ENCODE results near the gene UBAP2.
A peak's percentile ranks its signal among the peaks of the same experiment; 100 is the strongest.

UBAP2 gene

DNA sequence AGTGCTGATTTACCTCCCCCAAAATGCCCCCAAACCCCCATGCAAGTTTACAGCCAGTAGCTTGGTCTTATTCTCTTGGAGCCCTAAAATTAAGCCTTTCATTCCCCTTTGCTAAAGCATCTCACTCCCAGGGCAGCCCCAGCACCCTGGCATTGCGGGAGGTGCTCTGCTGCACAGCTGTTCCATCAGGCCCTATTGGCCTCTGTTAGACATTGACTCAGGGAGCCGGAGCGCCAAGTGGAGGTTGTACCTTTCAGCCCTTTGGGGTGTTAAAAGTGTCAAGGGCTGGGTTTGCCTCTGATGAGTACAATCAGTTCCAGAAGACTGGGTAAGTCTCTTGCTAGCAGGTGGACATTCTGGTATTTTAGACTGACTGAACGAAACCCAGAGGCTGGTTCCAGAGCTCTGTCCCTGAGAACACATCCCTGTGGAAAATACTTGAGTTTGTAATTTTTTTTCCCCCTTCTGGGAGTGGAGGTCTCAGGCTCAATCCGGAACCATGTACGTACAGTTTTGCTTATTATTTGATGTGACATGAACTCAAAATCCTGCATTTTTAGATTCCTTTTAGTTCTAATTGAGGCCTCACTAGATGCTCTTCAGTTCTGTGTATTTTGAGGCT, 129.3 kb downstream of the UBAP2 start:
- no peak for DNase-seq

GRCh38 chr9:33917036-33917435, 131.7 kb downstream of the UBAP2 start:
- no peak for DNase-seq

GRCh38 chr9:33914887-33915628, 133.6 kb downstream of the UBAP2 start:
- no peak for DNase-seq

DNA sequence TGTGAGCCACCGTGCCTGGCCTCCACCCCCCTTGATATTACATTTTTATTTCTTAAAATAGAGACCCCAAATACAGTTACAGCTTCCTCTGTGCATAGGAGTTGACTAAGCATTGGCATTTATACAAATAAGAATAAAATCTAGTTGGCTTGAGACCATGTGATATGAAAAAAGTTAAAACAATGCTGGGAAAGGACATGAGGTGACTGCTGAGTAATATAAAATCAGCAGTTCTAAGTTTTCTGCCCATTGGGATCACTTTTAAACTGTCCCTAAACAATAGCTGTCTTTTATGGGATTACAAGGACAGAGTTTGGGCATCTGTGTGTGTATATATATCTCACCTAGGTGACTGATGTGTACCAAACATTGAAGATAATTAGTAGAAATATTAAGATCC, 135.1 kb downstream of the UBAP2 start:
- DNase-seq, result no peak

DNA sequence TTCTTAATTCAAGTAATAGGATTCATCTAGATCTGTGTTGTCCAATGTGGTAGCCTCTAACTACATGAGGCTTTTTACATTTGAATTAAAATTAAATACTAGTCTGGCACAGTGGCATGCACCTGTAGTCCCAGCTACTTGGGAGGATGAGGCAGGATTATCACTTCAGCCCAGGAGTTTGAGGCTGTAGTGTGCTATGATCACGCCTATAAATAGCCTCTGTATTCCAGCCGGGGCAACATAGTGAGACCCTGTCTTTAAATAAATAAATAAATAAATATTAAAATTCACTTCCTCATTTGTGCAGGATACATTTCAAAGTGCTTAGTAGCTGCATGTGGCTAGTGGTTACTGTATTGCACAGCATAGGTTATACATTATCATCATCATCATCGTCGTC, 139.9 kb downstream of the UBAP2 start:
- DNase-seq, result no peak

DNA sequence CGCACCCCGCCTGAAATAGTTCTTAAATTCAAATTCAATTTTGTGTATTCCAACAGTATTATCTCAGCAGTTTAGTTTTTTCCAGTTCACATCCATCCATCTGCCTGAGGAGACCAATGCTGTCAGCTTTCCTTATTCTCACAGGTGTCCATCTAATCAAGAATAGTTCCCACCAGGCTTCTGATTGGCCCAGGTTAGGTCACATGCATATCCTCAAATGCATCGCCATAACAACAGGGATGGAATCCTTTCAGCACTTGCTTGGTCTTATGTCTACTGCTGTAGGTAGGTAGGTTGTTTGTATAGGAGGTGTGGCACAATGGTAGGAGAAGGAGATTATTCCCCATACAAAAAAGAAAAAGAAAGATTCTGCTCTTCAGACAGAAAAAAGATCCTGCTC, 140.6 kb downstream of the UBAP2 start:
- peak in 1 of 3 experiments; percentile 6 for DNase-seq

- DNase-seq, result no peak
Observed at GRCh38 chr9:33907347-33907746, 141.3 kb downstream of the UBAP2 start.

DNA sequence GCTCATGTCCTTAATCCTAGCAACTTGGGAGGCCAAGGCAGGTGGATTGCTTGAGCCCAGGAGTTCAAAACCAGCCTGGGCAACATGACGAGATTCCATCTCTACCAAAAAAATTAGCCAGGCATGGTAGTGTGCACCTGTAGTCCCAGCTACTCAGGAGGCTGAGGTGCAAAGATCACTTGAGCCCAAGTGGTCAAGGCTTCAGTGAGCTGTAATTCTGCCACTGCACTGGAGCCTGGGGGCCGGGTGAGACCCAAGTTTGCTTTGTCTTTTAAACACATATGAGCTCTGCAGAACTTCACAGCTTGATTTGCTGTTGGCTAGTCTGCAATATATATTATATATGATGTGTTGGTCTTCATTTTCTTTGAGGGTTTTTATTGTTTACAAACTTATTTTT, 141.9 kb downstream of the UBAP2 start:
- no peak for DNase-seq

GRCh38 chr9:33905137-33905536, 143.6 kb downstream of the UBAP2 start:
- no peak for DNase-seq

- no peak for DNase-seq
Observed at GRCh38 chr9:33903157-33903780, 145.4 kb downstream of the UBAP2 start.

DNA sequence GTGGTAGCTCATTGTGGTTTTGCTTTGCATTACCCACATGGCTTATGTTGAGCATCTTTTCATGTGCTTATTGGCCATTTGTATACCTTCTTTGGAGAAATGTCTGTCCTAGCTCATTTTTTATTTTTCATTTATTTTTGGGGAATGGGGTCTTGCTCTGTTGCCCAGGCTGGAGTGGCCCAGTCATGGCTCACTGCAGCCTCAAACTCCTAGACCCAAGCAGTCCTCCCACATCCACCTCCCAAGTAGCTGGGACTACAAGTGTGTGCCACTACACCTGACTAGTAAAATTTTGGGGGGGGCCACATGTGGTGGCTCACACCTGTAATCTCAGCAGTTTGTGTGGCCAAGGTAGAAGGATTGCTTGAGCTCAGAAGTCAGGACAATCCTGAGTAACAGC, 154.4 kb downstream of the UBAP2 start:
- no peak for DNase-seq

DNA sequence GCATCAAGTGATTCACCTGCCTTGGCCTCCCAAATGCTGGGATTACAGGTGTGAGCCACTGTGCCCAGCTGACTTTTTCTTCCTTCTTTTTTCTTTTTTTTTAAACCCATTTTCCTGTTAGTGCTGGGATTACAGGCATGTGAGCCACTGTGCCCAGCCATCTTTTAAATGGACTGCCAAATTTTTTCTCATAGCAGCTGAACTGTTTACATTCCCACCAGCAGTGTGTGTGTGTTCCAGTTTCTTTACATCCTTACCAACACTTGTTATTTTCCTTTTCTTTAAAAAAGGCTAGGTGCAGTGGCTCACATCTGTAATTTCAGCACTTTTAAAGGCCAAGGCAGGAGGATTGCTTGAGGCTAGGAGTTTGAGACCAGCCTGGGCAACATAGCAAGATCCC, 154.8 kb downstream of the UBAP2 start:
- no peak for DNase-seq

- DNase-seq, result no peak
Observed at GRCh38 chr9:33885948-33886347, 162.7 kb downstream of the UBAP2 start.

DNA sequence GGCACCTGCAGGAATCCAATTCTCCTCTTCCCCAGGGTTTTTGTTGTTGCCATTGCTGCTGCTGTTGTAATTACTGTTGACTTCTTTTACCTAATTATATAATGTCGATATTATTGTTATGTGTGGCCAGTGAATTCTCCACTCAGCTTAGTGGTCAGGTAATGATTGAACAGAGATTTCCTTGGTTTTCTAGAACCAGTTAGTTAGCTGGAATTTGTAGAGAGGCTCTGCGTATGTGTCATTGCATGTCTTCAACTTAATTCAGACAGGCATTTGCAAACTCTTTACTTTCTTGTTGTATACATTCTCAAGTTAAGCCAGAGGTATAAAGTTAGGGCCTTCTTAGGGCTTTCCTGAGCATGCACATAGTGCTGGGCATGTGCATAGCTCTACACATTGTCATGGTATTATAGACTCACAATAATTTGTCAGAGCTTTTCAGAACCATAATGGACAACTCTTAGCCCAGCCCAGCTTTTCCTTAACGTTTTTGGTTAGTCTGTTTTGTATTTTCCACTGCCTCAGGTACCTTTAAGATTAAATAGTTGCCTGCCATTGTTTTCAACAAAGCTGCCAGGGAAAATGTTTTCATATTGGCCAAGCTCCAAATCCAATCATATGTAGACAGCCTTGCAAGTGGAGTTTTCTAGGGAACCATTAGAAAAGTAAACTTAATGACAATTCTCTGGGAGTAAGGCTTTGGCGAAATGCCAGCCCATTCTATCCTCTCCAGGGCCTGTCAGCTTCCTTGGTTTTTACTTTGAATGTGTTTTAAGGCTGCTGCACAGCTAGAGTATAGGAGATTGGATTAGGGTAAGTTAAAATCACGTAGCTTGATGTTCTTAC, 163.6 kb downstream of the UBAP2 start:
- peak; percentile 24 to 78 (median 40) for DNase-seq

DNA sequence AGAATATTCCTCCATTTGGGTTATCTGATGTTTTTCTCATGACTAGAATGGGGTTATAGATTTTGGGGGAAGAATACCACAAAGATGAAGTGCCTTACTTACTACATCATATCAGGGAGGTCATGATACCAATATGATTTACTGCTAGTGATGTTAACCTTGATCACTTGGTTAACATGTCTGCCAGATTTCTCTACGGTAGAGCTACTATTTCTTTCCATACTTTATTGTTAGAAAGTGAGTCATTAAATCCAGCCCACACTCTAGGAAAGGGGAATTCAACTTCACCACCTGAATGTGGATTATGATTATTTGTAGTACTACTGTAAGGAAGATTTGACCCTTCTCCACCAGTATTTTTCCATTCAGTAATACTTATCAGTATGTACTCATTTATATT, 167.1 kb downstream of the UBAP2 start:
- DNase-seq, result no peak

DNA sequence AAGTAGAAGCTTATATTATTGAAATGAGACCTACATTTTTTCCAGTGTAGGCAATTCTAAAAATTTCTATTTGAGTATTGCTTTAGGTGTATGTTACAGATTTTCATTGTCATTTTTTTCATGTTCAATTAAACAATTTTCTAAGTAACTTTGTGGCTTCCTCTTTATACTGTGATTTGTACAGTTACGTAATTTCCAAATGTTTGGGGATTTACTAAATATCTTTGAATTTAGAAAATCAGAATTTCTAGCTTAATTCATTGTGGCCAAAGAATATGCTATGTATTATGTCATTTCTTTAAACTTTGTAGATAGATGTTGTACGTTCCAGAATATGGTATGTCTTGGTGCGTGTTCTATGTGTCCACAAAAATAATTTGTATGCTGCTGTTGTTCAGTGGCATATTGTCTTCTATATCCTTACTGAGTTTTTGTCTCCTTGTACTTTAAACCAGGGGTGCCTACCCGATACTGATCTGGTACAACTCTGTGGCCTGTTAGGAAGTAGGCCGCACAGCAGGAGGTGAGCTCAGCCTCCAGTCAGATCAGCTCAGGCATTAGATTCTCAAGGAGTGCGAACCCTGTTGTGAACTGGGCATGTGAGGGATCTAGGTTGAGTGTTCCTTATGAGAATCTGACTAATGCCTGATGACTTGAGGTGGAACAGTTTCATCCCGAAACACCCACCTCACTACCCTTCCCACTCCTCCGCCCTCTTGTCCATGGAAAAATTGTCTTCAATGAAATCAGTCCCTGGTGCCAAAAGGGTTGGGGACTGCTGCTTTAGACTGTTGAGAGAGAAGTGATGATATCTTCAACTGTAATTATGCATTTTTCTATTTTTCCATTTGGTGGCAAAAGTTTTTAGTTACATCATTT, 168.2 kb downstream of the UBAP2 start:
- DNase-seq, result no peak

GRCh38 chr9:33878691-33879366, 169.9 kb downstream of the UBAP2 start:
- no peak for DNase-seq

DNA sequence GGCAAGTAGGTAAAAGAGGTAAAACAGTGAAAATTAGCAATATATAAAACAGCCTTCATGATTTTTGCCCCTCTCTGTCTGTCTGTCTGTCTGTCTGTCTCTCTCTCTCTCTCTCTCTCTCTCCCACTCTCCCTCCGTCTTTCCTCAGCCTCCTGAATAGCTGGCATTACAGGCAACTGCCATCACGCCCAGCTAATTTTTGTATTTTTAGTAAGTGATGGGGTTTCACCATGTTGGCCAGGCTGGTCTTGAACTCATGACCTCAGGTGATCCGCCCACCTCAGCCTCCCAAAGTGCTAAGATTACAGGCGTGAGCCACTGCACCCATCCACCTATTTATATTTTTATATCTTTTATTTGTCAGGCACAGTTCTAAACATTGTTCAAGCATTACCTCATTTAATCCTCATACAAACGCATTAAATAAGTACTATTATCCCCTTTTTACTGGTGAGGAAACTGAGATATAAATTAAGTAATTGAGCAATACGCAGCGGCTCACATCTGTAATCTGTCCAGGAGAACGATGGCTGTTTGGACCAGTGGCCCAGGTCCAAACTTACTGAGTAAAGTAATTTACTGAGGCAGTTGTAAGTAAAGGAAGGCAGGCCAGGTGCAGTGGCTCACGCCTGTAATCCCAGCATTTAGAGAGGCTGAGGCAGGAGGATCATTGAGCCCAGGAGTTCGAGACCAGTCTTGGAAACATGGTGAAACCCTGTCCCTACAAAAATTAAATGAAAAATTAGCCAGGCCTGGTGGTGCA, 170.8 kb downstream of the UBAP2 start:
- DNase-seq, result no peak
